SK-N-SH (cell line): Measurements from ENCODE around the gene SPSB4. TPM values are rescaled to one million over a fixed set of nuclear protein-coding genes. Genes with fewer than 3 reads are reported as not detected.

Experiments used
- CTCF ChIA-PET: fragments of 300-600, 350-600 bp; formaldehyde crosslinking; extraction: SDS; loops from one replicate; lab custom pipeline; 2021; lab: Yijun Ruan, JAX
- POLR2A ChIA-PET: fragments of 350-600 bp; sonication (Branson Sonifier 250); formaldehyde crosslinking; extraction: SDS; loops from one replicate; lab custom pipeline; 2020; ENCODE audit warnings: antibody characterized with exemption, inconsistent platforms; lab: Yijun Ruan, JAX
- DNase-seq: peaks from one replicate; pipeline ENCODE4 v3.0.0; 2012
- H2AFZ ChIP-seq: fragments of 200-600 bp; sonication (generic); 2 replicates; pipeline ENCODE4 v1.8.1; 2016; ENCODE audit warnings: antibody characterized with exemption, mild to moderate bottlenecking, low read depth
- H3F3A ChIP-seq: fragments of 200-600 bp; sonication (generic); replicated peaks from 2 replicates; pipeline ENCODE3; 2016; ENCODE audit warnings: antibody characterized with exemption, mild to moderate bottlenecking; ENCODE audit not compliant: insufficient read depth
- H3K27ac ChIP-seq, 2 experiments: fragments of 200-500 bp in 1 of 2; fragments of 200-600 bp in 1 of 2; sonication (Bioruptor generic) in 1 of 2; sonication (generic), shearing (Covaris generic) in 1 of 2; 2 replicates each; pipeline versions ENCODE4 v1.5.1 to v1.6.1; 2014 to 2016; ENCODE audit warnings: low read depth in 2 of 2, inconsistent platforms in 1 of 2, low read length in 1 of 2, mild to moderate bottlenecking in 1 of 2, mixed read lengths in 1 of 2
- H3K27me3 ChIP-seq: fragments of 200-600 bp; sonication (generic), shearing (Covaris generic); 2 replicates; pipeline ENCODE4 v1.6.1; 2016; ENCODE audit warnings: mixed run types; ENCODE audit not compliant: insufficient read depth
- H3K36me3 ChIP-seq, 2 experiments: fragments of 200-500 bp in 1 of 2; fragments of 200-600 bp in 1 of 2; sonication (Bioruptor generic) in 1 of 2; sonication (generic) in 1 of 2; replicated peaks in 1 of 2; 2 replicates each; pipeline versions ENCODE3 to v1.5.1; 2014 to 2016; ENCODE audit warnings: low read length in 1 of 2, mild to moderate bottlenecking in 1 of 2; ENCODE audit not compliant: insufficient read depth in 2 of 2, control insufficient read depth in 1 of 2
- H3K4me1 ChIP-seq, 2 experiments: fragments of 200-500 bp in 1 of 2; fragments of 200-600 bp in 1 of 2; sonication (Bioruptor generic) in 1 of 2; sonication (generic), shearing (Covaris generic) in 1 of 2; 2 replicates each; pipeline versions ENCODE4 v1.5.1 to v1.6.1; 2014 to 2016; ENCODE audit warnings: low read depth in 1 of 2, low read length in 1 of 2, mixed run types in 1 of 2; ENCODE audit not compliant: insufficient read depth in 2 of 2, control insufficient read depth in 1 of 2
- H3K4me2 ChIP-seq: fragments of 200-600 bp; sonication (generic), shearing (Covaris generic); 2 replicates; pipeline ENCODE4 v1.6.1; 2017; ENCODE audit warnings: mixed run types
- H3K4me3 ChIP-seq, 2 experiments: fragments of 200-500 bp in 1 of 2; fragments of 200-600 bp in 1 of 2; sonication (Bioruptor generic) in 1 of 2; sonication (generic), shearing (Covaris generic) in 1 of 2; 2 replicates each; pipeline versions ENCODE4 v1.5.1 to v1.8.1; 2014 to 2016; ENCODE audit warnings: low read depth in 2 of 2, inconsistent platforms in 1 of 2, low read length in 1 of 2, mild to moderate bottlenecking in 1 of 2, mixed read lengths in 1 of 2, moderate library complexity in 1 of 2
- H3K79me2 ChIP-seq: fragments of 200-600 bp; sonication (generic); 2 replicates; pipeline ENCODE4 v1.8.1; 2017; ENCODE audit warnings: mild to moderate bottlenecking; ENCODE audit not compliant: insufficient read depth
- H3K9ac ChIP-seq: fragments of 200-600 bp; sonication (generic); 2 replicates; pipeline ENCODE4 v1.6.1; 2017; ENCODE audit warnings: mixed run types
- H3K9me2 ChIP-seq: fragments of 200-600 bp; sonication (generic); 2 replicates; pipeline ENCODE4 v1.6.1; 2017; ENCODE audit warnings: mixed run types
- H3K9me3 ChIP-seq: fragments of 200-600 bp; sonication (generic); 2 replicates; pipeline ENCODE4 v1.6.1; 2017; ENCODE audit warnings: mixed run types, mild to moderate bottlenecking, moderate library complexity
- H4K20me1 ChIP-seq: fragments of 200-600 bp; sonication (generic); 2 replicates; pipeline ENCODE4 v1.6.1; 2017; ENCODE audit warnings: mild to moderate bottlenecking, mixed run types; ENCODE audit not compliant: insufficient read depth
- EP300 ChIP-seq, 2 experiments: IDR thresholded peaks; 2 replicates each; pipeline versions ENCODE4 v1.4.0 to v1.6.1; 2012; ENCODE audit warnings: borderline replicate concordance in 1 of 2, low read depth in 1 of 2, low read length in 1 of 2
- FOSL2 ChIP-seq: IDR thresholded peaks from 2 replicates; pipeline ENCODE4 v1.4.0; 2012; ENCODE audit warnings: low read depth, mild to moderate bottlenecking, moderate library complexity, borderline replicate concordance
- FOXJ3 ChIP-seq: sonication (generic); formaldehyde crosslinking; IDR thresholded peaks from 2 replicates; pipeline ENCODE4 v1.5.1; 2020; ENCODE audit warnings: mild to moderate bottlenecking, missing genetic modification reagents
- GABPA ChIP-seq: IDR thresholded peaks from 2 replicates; pipeline ENCODE4 v1.4.0; 2012; ENCODE audit warnings: low read depth, mild to moderate bottlenecking
- GATA2 ChIP-seq: sonication (generic); formaldehyde crosslinking; IDR thresholded peaks from 2 replicates; pipeline ENCODE4 v1.5.0; 2020; ENCODE audit warnings: mild to moderate bottlenecking, missing genetic modification reagents
- MXI1 ChIP-seq: IDR thresholded peaks from 2 replicates; pipeline ENCODE4 v1.6.1; 2012; ENCODE audit warnings: mild to moderate bottlenecking, low read depth, low read length, improper control_type of control experiment
- REST ChIP-seq: IDR thresholded peaks from 2 replicates; pipeline ENCODE4 v1.6.1; 2012; ENCODE audit warnings: mild to moderate bottlenecking, low read depth, low read length, moderate library complexity
- RFX5 ChIP-seq: IDR thresholded peaks from 2 replicates; pipeline ENCODE4 v1.6.1; 2012; ENCODE audit warnings: mild to moderate bottlenecking, improper control_type of control experiment, low read length
- TEAD4 ChIP-seq: IDR thresholded peaks from 2 replicates; pipeline ENCODE4 v1.4.0; 2012; ENCODE audit warnings: mild to moderate bottlenecking, borderline replicate concordance; ENCODE audit not compliant: insufficient read depth
- WGBS: methylation state at CpG from one replicate; pipeline ENCODE4 v1.1.6; 2017; ENCODE audit warnings: low lambda C conversion rate; 5-methylcytosine and 5-hydroxymethylcytosine counted together
- polyA plus RNA-seq, 3 experiments: library from polyadenylated mRNA; depleted of rRNA; stranded (reverse); fragments of >200 nt; gene quantifications; 2 replicates each; pipeline ENCODE4 v1.2.3, GENCODE V29; 2012
- TF ChIP-seq, protein P1 (sequence below): IDR thresholded peaks from 2 replicates; pipeline ENCODE4; 2012
- TF ChIP-seq, protein P2 (sequence below): IDR thresholded peaks from 2 replicates; pipeline ENCODE4 v1.4.0; 2012; ENCODE audit warnings: low read depth
- TF ChIP-seq, protein P3 (sequence below): IDR thresholded peaks from 2 replicates; pipeline ENCODE4 v1.4.0; 2012; ENCODE audit warnings: low read depth, borderline replicate concordance

SPSB4 gene
- polyA plus RNA-seq, 1 of the 3 experiments (the other 2 are of a cell fraction): 0.10 TPM

DNA sequence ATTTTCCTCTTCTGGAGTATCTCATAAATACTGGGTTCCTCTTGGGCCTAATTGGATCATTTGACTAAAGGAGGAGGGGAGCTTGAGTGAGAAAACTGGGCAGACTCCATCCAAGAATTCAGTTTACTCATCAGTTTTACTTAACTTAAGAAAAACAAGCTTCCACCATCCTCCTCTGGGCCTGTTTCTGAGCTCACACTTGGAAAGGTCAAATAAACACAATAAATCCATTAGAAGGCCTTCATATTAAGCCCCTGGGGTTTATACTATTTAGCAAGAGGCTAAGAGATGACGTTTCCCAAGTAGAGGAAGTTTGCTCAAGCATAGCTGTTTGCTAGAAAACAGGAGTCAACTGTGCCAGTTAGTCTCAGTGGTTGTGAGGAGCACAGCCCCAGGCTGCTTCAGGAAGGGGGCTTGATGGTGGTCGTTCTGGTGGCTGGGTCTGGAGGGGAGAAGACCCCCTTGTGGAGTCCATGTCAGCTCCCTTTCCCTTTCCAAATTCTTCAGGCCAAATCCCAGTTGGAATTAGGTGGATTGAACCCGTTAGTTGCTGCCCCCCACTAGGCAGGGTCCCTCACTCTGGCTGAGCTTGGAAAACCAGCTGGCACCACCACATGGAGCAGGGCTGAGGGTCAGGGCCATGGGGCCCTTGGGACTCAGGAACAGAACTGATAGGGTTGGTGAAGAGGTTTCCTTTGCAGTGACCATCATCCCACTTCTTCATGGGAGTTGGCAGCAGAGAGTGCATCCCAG, 64.8 kb downstream of the SPSB4 start:
- ChIA-PET POLR2A (interaction anchor here (1.0 kb wide), 1 partner anchor 63 kb away, joined by 3 read pairs; no protein-coding TSS in a partner anchor), CTCF (interaction anchor here (0.6 to 9.0 kb wide), 21 partner anchors 8 to 272 kb away, joined by 3 to 77 read pairs (median 4); partner anchors contain the start of gene SPSB4)
- Histone ChIP-seq H3K9me2 (no peaks in the 10 kb centered on the region), H4K20me1 (no peaks in the 10 kb centered on the region), H3F3A (no peaks in the 10 kb centered on the region), H3K27ac (no peak overlapping the region), H3K9me3 (no peaks in the 10 kb centered on the region), H3K79me2 (no peaks in the 10 kb centered on the region), H3K4me1 (no peaks in the 10 kb centered on the region), H3K4me3 (no peak overlapping the region), H3K4me2 (no peak overlapping the region), H3K9ac (no peak overlapping the region), H3K27me3 (no peaks in the 10 kb centered on the region), H3K36me3 (no peaks in the 10 kb centered on the region), H2AFZ (no peak overlapping the region)
- 25% methylated on average over 2 of the region's 3 CpGs for WGBS
- no peak for DNase-seq
- TF ChIP-seq EP300 (IDR thresholded peaks at IDR 0.05; ENCODE audit: borderline replicate concordance in 1 of 2, low read depth in 1 of 2, low read length in 1 of 2): no peak
- no peak for TF ChIP-seq GABPA
- TF ChIP-seq MXI1: no peak
- no peak for TF ChIP-seq TEAD4
- TF ChIP-seq RFX5: no peak
- no peak for TF ChIP-seq FOSL2
- TF ChIP-seq, protein P1, sequence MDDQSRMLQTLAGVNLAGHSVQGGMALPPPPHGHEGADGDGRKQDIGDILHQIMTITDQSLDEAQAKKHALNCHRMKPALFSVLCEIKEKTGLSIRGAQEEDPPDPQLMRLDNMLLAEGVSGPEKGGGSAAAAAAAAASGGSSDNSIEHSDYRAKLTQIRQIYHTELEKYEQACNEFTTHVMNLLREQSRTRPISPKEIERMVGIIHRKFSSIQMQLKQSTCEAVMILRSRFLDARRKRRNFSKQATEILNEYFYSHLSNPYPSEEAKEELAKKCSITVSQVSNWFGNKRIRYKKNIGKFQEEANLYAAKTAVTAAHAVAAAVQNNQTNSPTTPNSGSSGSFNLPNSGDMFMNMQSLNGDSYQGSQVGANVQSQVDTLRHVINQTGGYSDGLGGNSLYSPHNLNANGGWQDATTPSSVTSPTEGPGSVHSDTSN: no peak
- no peak for TF ChIP-seq GATA2 (CRISPR knock-in tag)
- no peak for TF ChIP-seq REST
- TF ChIP-seq, protein P2, sequence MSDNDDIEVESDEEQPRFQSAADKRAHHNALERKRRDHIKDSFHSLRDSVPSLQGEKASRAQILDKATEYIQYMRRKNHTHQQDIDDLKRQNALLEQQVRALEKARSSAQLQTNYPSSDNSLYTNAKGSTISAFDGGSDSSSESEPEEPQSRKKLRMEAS: no peak
- no peak for TF ChIP-seq FOXJ3 (CRISPR knock-in tag)
- TF ChIP-seq, protein P3, sequence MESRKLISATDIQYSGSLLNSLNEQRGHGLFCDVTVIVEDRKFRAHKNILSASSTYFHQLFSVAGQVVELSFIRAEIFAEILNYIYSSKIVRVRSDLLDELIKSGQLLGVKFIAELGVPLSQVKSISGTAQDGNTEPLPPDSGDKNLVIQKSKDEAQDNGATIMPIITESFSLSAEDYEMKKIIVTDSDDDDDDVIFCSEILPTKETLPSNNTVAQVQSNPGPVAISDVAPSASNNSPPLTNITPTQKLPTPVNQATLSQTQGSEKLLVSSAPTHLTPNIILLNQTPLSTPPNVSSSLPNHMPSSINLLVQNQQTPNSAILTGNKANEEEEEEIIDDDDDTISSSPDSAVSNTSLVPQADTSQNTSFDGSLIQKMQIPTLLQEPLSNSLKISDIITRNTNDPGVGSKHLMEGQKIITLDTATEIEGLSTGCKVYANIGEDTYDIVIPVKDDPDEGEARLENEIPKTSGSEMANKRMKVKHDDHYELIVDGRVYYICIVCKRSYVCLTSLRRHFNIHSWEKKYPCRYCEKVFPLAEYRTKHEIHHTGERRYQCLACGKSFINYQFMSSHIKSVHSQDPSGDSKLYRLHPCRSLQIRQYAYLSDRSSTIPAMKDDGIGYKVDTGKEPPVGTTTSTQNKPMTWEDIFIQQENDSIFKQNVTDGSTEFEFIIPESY: no peak
